HepG2 (cell line): Measurements from ENCODE around the gene PLXNB2. TPM values are rescaled to one million over a fixed set of nuclear protein-coding genes. Genes with fewer than 3 reads are reported as not detected.
A peak's percentile ranks its signal among the peaks of the same experiment; 100 is the strongest.

Experiments
- ARNTL ChIP-seq: sonication (generic); formaldehyde crosslinking; IDR thresholded peaks from 2 replicates; pipeline ENCODE4 v1.4.0; 2020; ENCODE audit warnings: mild to moderate bottlenecking, missing genetic modification reagents
- BRCA1 ChIP-seq: sonication (generic); formaldehyde crosslinking; IDR thresholded peaks from 2 replicates; pipeline ENCODE4 v1.4.0; 2020; ENCODE audit warnings: missing genetic modification reagents
- EHMT2 ChIP-seq: fragments of 200-600 bp; sonication (generic); IDR thresholded peaks from 2 replicates; pipeline ENCODE4 v1.7.0; 2017; ENCODE audit warnings: antibody characterized with exemption, low read depth, low read length, borderline replicate concordance
- FOXM1 ChIP-seq: sonication (generic); formaldehyde crosslinking; IDR thresholded peaks from 2 replicates; pipeline ENCODE4 v1.5.0; 2020; ENCODE audit warnings: missing genetic modification reagents
- PLRG1 ChIP-seq: fragments of 450-650 bp; conservative IDR thresholded peaks from 2 replicates; pipeline ENCODE4 v1.6.1; 2016
- POLR2AphosphoS2 ChIP-seq: IDR thresholded peaks from 2 replicates; pipeline ENCODE4 v1.6.1; 2011; ENCODE audit warnings: low read depth, low read length, improper control_type of control experiment
- SIN3A ChIP-seq: IDR thresholded peaks from 2 replicates; pipeline ENCODE4 v1.6.1; 2011; ENCODE audit warnings: low read depth, mild to moderate bottlenecking, control low read depth, low read length, borderline replicate concordance
- SPEN ChIP-seq: sonication (generic); formaldehyde crosslinking; IDR thresholded peaks from 2 replicates; pipeline ENCODE4 v1.5.1; 2020; ENCODE audit warnings: low read depth, mild to moderate bottlenecking, missing genetic modification reagents
- ZFP82 ChIP-seq: sonication (generic); formaldehyde crosslinking; IDR thresholded peaks from 2 replicates; pipeline ENCODE4 v1.5.1; 2020; ENCODE audit warnings: mild to moderate bottlenecking, missing genetic modification reagents, borderline replicate concordance
- ZNF101 ChIP-seq: sonication (generic); formaldehyde crosslinking; IDR thresholded peaks from 2 replicates; pipeline ENCODE4 v1.4.0; 2020; ENCODE audit warnings: mild to moderate bottlenecking, low read depth, missing genetic modification reagents, borderline replicate concordance
- ZNF142 ChIP-seq: sonication (generic); formaldehyde crosslinking; IDR thresholded peaks from 2 replicates; pipeline ENCODE4 v1.4.0; 2020; ENCODE audit warnings: missing genetic modification reagents
- ZNF20 ChIP-seq: sonication (generic); formaldehyde crosslinking; IDR thresholded peaks from 2 replicates; pipeline ENCODE4 v1.4.0; 2020; ENCODE audit warnings: mild to moderate bottlenecking, moderate library complexity, missing genetic modification reagents
- ZNF260 ChIP-seq: sonication (generic); formaldehyde crosslinking; IDR thresholded peaks from 2 replicates; pipeline ENCODE4 v1.4.0; 2020; ENCODE audit warnings: missing genetic modification reagents, low read depth, mild to moderate bottlenecking, borderline replicate concordance
- ZNF484 ChIP-seq: sonication (generic); formaldehyde crosslinking; IDR thresholded peaks from 2 replicates; pipeline ENCODE4 v1.5.1; 2020; ENCODE audit warnings: mild to moderate bottlenecking, low read depth, missing genetic modification reagents, borderline replicate concordance
- ZNF550 ChIP-seq: sonication (generic); formaldehyde crosslinking; IDR thresholded peaks from 2 replicates; pipeline ENCODE4 v1.4.0; 2020; ENCODE audit warnings: mild to moderate bottlenecking, missing genetic modification reagents, borderline replicate concordance
- ZNF567 ChIP-seq: sonication (generic); formaldehyde crosslinking; IDR thresholded peaks from 2 replicates; pipeline ENCODE4 v1.8.1; 2023; ENCODE audit warnings: mild to moderate bottlenecking, missing genetic modification reagents, borderline replicate concordance
- ZNF737 ChIP-seq: sonication (generic); formaldehyde crosslinking; IDR thresholded peaks from 2 replicates; pipeline ENCODE4 v1.5.0; 2020; ENCODE audit warnings: missing genetic modification reagents, mild to moderate bottlenecking, borderline replicate concordance
- ZNF792 ChIP-seq: IDR thresholded peaks from 2 replicates; pipeline ENCODE4 v1.6.1; 2016
- polyA plus RNA-seq, 8 experiments: library from polyadenylated mRNA; depleted of rRNA in 3 of 8; stranded (reverse) in 7 of 8; unstranded in 1 of 8; fragments of >200 nt; fragmentation: Illumina TruSeq in 4 of 8; extraction: Trizol in 4 of 8; gene quantifications; 2 replicates each; pipeline versions ENCODE4 v1.2.1 to v1.2.3, GENCODE V29; 2011 to 2016; ENCODE audit warnings: low read depth in 4 of 8, missing spikeins in 1 of 8, mixed read lengths in 1 of 8; ENCODE audit not compliant: insufficient read depth in 1 of 8
- total RNA-seq, 5 experiments: library from RNA; depleted of rRNA; stranded (reverse); fragments of >200 nt; fragmentation: Illumina TruSeq; extraction: Trizol; gene quantifications; 2 replicates each; pipeline ENCODE4 v1.2.3, GENCODE V29; 2016; ENCODE audit warnings: low read depth in 1 of 5

The PLXNB2 gene
- total and polyA plus RNA-seq, 2 of the 13 experiments (the other 11 are each of a cell fraction or from before 2014, with no cell fraction given), result 32.6 to 68.9 TPM

- TF ChIP-seq ZNF737 (CRISPR knock-in tag), result no peak; the same call in 1 of the 2 replicates
- TF ChIP-seq PLRG1, result no peak
- TF ChIP-seq ZNF20, result no peak
- TF ChIP-seq BRCA1, result peak; percentile 73; the same call in 1 of the 2 replicates
- TF ChIP-seq ZNF567 (CRISPR knock-in tag), result peak; percentile 92; the same call in 1 of the 2 replicates
- peak; percentile 78 for TF ChIP-seq ZNF142 (CRISPR knock-in tag)
- TF ChIP-seq ARNTL (CRISPR knock-in tag), result peak; percentile 70
- peak; percentile 80 for TF ChIP-seq FOXM1 (CRISPR knock-in tag)
- no peak for TF ChIP-seq ZNF101
- peak; percentile 99 for TF ChIP-seq SPEN
- no peak for TF ChIP-seq ZNF484 (CRISPR knock-in tag)
- TF ChIP-seq ZNF792 (CRISPR knock-in tag), result peak; percentile 81; the same call in 1 of the 2 replicates
- TF ChIP-seq ZNF260 (CRISPR knock-in tag), result 0 out of 2 replicates have a peak, but pooled peaks have one; percentile 57
- 0 out of 2 replicates have a peak, but pooled peaks have one; percentile 7 for TF ChIP-seq ZFP82
- TF ChIP-seq SIN3A, result peak; percentile 81
- TF ChIP-seq POLR2AphosphoS2, result no peak
- TF ChIP-seq EHMT2, result no peak
- 0 out of 2 replicates have a peak, but pooled peaks have one; percentile 53 for TF ChIP-seq ZNF550 (CRISPR knock-in tag)
Measured at GRCh38 chr22:50244420-50245213, 62.8 kb downstream of the PLXNB2 start, which contains the start of gene TUBGCP6 (continued).
